ENCODE measurements around the gene RTEL1. TPM values are rescaled to one million over a fixed set of nuclear protein-coding genes. Genes with fewer than 3 reads are reported as not detected.
"Not testable (repeated sequence)": the region's sequence is repeated elsewhere in the genome, so short reads cannot be mapped to it uniquely, and the experiment has no call there.

RTEL1 gene
- total RNA-seq, 1 donor from 2014 or later, result 17.6 TPM

GRCh38 chr20:63628246-63628975 lies 29.7 kb upstream of the RTEL1 start:
- peak; percentile 60 for DNase-seq (ENCODE audit: low spot score)

DNA sequence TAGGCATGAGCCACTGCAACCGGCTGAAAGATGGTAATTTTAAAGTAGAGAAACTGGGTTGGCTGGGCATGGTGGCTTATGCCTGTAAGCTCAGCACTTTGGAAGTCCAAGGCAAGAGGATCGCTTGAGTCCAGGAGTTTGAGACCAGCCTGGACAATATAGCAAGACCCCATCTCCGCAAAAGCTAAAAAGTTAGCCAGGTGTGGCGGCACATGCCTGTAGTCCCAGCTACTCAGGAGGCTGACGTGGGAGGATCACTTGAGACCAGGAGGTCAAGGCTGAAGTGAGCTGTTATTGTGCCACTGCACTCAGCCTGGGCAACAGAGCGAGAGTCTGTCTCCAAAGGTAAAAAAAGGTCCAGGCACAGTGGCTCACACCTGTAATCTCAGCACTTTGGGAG lies 27.2 kb upstream of the RTEL1 start:
- DNase-seq (ENCODE audit: low spot score), result not testable (repeated sequence)

DNA sequence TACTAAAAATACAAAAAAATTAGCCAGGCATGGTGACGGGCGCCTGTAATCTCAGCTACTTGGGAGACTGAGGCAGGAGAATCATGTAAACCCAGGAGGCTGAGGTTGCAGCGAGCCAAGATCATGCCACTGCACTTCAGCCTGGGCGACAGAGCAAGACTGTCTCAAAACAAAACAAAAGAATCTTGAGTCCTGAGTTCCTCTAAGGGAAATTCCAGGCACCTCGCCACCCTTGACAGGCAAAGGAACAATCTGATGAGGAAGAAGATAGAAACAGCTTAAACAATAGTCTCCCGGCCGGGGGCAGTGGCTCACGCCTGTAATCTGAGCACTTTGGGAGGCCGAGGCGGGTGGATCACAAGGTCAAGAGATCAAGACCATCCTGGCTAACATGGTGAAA lies 26.7 kb upstream of the RTEL1 start:
- not testable (repeated sequence) for DNase-seq (ENCODE audit: low spot score)

DNA sequence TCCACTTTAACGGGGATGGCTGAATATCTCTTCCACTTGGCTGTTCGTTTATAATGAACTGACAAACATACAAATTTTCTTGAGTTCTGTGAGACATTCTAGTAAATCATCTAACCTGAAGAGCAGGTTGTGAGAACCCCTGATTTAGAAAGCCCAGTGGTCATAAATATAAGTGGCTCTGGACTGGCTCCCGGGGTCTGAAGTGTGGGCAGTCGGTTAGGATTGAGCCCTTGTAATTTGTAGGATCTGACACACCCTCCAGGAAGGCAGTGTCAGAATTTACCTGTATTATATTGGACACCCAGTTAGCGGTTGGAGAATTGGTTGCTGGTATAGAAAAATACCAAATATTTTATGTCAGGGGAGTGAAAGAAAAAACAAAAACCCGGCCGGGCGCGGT lies 24.4 kb upstream of the RTEL1 start:
- no peak for DNase-seq (ENCODE audit: low spot score)

GRCh38 chr20:63635431-63636141 lies 22.5 kb upstream of the RTEL1 start:
- no peak for DNase-seq (ENCODE audit: low spot score)

- DNase-seq (ENCODE audit: low spot score), result no peak
Measured at GRCh38 chr20:63636752-63637628, 21.1 kb upstream of the RTEL1 start.

DNA sequence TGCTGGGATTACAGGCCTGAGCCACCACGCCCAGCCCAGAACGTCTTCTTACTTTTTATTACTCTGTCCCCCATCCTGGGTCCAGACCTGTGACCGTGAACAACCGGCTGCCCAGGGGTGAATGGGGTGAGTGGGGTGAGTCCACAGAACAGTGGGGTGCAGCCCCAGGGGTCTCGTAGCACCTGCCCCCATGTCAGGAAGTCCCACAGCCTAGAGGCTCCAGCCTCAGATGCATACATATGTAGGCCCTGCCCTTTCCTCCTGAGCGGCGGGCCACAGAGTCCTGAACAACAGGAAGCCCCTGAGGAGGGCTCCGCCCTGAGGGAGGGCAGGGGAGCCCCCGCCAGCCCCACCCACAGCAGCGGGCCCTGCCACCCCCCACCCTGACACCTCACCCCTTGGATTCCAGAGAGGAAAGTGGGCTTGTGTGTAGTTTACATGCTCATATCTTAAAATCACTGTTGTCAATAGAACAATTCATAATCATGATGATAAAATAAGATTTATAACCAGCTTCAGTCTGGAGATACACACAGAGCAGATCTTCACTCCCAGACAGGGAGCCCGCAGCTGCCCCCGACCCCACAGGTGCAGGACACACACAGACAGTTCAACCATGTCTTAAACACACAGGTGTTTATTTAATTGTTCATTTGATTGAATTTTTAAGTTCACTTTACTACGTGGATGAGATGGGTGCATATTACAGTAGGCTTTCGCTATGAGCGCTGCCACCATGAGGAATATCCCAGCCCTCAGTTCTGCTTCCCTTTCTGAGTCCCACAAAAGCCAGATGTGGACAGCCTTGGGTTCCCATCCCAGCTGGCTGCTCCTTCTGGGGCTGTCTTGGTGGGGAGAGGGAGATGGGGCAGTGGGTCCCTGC lies 18.8 kb upstream of the RTEL1 start:
- DNase-seq (ENCODE audit: low spot score), result no peak

DNA sequence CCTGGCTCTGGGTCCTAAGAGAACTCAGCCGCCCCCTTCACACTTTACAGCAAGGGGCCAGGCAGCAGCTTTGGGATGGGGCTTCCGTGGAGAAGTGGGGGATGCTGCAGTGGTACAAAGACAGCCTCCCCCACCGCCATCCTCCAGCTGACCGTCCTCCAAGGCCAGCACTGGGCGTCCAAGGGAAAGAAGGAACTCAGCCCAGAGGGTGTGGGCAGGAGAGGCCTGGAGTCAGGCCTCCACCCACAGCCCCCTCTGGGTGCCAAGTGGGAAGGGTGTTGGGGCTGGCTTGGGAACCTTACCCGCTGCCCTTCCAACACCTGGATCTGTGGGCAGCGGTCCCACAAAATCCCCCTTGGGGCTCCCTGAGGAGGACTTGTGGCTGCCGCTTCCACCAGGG lies 18.0 kb upstream of the RTEL1 start:
- no peak for DNase-seq (ENCODE audit: low spot score)

DNA sequence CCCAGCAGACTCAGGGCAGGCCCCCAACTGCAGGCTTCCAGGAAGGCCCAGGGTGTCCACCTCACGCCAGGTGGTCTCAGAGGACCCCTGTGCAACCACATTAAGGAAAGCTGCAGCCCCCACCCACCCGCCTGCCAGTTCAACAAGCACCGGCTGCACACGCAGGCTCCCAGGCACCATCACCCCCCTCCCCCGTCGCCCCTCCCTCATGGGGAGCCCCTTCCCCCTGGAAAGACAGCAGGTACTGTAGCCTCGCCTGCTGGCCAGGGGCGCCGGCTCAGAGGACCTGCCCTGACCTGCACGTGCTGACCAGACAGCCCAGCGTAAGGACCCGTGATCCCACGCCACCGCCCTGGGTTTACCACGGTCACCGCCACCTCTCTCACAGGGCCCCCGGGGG lies 17.4 kb upstream of the RTEL1 start:
- not testable (repeated sequence) for DNase-seq (ENCODE audit: low spot score)

- DNase-seq (ENCODE audit: low spot score), result no peak
Measured at GRCh38 chr20:63641146-63641791, 16.8 kb upstream of the RTEL1 start.

DNA sequence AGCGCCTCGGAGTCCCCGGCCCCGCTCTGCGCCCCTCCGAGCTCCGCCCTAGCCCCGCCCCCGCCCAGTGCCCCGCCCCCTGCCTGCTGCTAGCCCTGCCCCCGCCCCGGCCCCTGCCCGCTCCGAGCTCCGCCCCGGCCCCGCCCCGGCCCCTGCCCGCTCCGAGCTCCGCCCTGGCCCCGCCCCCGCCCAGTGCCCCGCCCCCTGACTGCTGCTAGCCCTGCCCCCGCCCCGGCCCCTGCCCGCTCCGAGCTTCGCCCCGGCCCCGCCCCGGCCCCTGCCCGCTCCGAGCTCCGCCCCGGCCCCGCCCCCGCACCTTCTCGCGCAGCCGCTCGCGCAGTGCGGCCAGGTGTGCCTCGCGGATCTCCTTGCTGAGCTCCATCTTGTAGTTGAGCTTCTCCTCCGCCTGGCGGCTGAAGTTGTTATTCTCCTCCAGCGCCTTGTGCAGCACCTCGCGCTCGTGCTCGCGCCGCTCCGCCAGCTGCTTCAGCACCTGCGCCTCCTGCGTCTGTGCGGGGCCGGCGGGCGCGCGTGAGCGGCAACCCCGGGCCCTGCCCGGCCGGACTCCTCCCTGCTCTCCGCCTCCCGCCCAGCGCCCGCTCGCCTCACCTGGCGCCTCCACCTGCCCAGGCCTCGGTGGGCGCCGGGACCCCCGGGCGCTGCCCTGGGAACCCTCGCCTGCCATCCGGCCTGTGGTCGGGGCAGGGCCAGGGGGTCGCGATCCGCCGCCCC lies 16.2 kb upstream of the RTEL1 start:
- peak; percentile 75 for DNase-seq (ENCODE audit: low spot score)

DNA sequence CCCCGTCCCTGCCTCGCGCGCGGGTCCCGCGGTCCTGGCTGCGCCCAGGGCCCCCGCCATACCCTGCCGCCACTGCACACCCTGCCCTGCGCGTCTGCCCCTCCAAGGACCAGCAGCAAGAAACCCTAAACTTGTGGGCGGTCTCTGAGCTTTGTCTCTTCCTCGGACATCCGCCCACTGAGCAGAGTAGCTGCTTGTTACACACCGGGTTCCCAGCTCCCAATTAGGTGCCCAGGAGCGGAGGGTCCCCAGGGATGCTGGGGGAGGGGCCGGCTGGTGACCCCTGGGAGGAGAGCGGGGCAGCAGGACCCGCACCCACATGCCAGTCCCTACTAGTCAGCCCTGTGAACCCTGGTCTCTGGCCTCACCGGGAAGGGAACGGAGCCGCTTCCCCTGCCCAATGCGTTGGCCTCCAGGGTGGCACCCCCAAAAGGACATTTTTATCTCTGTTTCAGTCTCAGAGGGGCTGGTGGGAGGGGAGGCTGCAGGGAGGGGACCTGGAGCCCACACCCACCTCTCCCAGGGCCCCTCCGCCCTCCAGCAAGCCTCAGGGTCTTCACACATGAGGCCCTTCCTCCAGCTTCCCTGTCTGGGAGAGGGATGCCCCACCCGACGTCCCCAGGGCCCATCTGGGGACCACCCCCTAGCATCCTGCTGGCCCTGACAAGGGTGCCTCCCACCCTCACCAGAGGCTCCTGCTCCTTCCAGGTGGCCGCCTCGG lies 15.4 kb upstream of the RTEL1 start:
- DNase-seq (ENCODE audit: low spot score), result no peak

DNA sequence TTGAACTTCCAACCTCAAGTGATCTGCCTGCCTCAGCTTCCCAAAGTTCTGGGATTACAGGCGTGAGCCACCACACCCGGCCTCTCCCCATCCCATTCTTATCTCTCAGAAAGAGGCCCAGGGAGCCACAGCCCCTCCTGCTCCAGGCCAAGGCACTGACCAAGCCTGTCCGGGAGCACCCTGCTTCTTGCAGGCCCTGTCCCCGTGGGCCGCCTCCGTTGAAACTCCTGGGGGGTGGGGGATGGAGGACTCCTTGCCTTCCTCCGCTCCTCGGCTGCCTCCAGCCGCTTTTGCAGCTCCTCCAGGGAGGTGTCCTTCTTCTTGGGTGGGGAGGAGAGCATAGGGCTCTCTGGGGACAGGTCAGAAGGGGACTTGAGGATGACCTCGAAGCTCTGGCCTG lies 14.6 kb upstream of the RTEL1 start:
- DNase-seq (ENCODE audit: low spot score), result no peak

DNA sequence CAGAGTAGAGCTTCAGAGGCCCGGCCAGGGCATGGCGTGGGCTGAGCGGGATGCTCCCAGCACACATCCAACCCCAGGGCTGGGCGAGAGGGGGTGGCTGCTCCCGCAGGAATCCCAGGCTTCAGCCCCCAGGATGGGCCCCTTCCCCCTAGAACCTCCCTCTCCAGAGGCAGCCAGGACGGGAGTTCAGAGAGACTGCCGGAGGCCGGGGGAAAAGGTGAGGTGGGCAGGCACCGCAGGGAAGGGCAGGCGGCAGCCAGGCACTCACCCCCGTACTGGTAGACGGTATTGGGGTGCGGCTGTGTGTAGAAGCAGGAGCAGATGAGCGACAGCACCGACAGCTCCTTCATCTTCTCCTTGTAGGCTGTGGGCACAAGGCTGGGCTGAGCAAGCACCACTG lies 14.2 kb upstream of the RTEL1 start:
- no peak for DNase-seq (ENCODE audit: low spot score)

- no peak for DNase-seq (ENCODE audit: low spot score)
Measured at GRCh38 chr20:63645218-63645617, 12.9 kb upstream of the RTEL1 start.

- no peak for DNase-seq (ENCODE audit: low spot score)
Measured at GRCh38 chr20:63648190-63648589, 9.9 kb upstream of the RTEL1 start.

DNA sequence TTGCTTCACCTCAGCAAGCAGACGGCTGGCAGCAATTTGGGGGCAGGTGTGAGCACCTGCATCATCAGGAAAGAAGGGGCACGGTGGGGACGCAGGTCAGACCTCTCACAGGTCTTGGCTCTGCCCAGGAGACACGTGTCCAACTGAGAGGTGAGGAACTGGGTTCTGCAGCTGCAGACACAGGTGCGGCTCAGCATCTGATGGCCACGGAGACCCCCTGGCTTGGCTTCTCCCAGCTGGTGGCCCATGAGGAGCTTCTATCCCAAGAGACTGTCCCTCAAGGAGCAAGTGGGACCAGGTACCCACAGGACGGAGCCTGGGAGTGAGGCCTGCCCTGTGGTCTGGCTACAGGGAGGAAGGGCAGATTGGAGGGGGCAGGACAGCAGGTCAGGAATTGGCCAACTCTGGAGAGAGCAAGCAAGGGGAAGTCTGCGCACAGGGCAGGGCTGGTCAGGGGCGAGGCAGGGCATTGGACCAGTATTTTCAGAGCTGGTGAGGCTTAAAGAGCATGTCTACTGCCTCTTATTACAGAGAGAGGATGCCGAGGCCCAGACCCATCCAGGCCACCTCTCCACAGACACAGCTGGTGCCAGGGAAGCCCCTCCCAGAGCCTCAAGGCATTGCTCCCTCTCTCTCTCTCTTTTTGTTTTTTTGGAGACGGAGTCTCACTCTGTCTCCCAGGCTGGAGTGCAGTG lies 9.1 kb upstream of the RTEL1 start:
- DNase-seq (ENCODE audit: low spot score), result no peak

DNA sequence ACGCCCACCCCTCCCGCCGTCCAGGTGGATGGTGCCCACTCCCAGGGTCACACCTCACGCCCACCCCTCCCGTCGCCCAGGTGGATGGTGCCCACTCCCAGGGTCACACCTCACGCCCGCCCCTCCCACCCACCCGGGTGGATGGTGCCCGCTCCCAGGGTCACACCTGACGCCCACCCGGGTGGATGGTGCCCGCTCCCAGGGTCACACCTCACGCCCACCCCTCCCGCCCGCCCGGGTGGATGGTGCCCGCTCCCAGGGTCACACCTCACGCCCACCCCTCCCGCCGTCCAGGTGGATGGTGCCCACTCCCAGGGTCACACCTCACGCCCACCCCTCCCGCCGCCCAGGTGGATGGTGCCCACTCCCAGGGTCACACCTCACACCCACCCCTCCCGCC lies 7.6 kb upstream of the RTEL1 start:
- DNase-seq (ENCODE audit: low spot score), result not testable (repeated sequence)

- no peak for DNase-seq (ENCODE audit: low spot score)
Measured at GRCh38 chr20:63651942-63652191, 6.2 kb upstream of the RTEL1 start.

Data from umbilical cord (tissue), 2 donors.